ENCODE results near the gene ZFAND6. TPM values are rescaled to one million over a fixed set of nuclear protein-coding genes. Genes with fewer than 3 reads are reported as not detected.

ZFAND6 gene
- total and polyA plus RNA-seq, 4 donors: 47.6 to 102 (median 82.4) TPM

- no peaks in the 10 kb centered on the region for H3K4me1 ChIP-seq (ENCODE audit: control insufficient read depth in 4 of 4, insufficient read depth in 4 of 4, low read length in 3 of 4)
- no peaks in the 10 kb centered on the region for H3K27me3 ChIP-seq (ENCODE audit: control insufficient read depth in 4 of 4, insufficient read depth in 4 of 4, low read length in 3 of 4)
- no peak overlapping the region for H3K27ac ChIP-seq (ENCODE audit: low read depth in 1 of 2, low read length in 2 of 2)
- H3K9ac ChIP-seq (ENCODE audit: low read depth in 1 of 2, low read length in 2 of 2): no peak overlapping the region
- H3K9me3 ChIP-seq (ENCODE audit: control insufficient read depth in 4 of 4, low read length in 3 of 4): no peaks in the 10 kb centered on the region
- peaks cover 21 to 88% (median 74%) of the 10 kb centered on the region in 4 donors for H3K36me3 ChIP-seq (ENCODE audit: control insufficient read depth in 4 of 4, insufficient read depth in 3 of 4, low read depth in 1 of 4, low read length in 3 of 4)
- no peak for DNase-seq (ENCODE audit: low spot score)
- no peak for TF ChIP-seq FOXA1 (IDR thresholded peaks at IDR 0.05)
- TF ChIP-seq HNF4A (conservative IDR thresholded peaks at IDR 0.05): no peak
- no peak for TF ChIP-seq GABPA (IDR thresholded peaks at IDR 0.05 in 1 of 2, conservative IDR thresholded peaks at IDR 0.05 in 1 of 2)
- no peak for TF ChIP-seq YY1 (IDR thresholded peaks at IDR 0.05)
- no peak for TF ChIP-seq MAX (IDR thresholded peaks at IDR 0.05)
- no peak for TF ChIP-seq ZBTB33 (IDR thresholded peaks at IDR 0.05)
- TF ChIP-seq RXRA (IDR thresholded peaks at IDR 0.05): no peak
- no peak for TF ChIP-seq NR2F2 (IDR thresholded peaks at IDR 0.05)
- no peak for TF ChIP-seq HNF4G (IDR thresholded peaks at IDR 0.05)
- no peak for TF ChIP-seq FOXA2 (IDR thresholded peaks at IDR 0.05)
- TF ChIP-seq TAF1 (conservative IDR thresholded peaks at IDR 0.05): no peak
- TF ChIP-seq EGR1 (IDR thresholded peaks at IDR 0.05; ENCODE audit: low read depth in 2 of 2): no peak
- no peak for TF ChIP-seq RAD21 (IDR thresholded peaks at IDR 0.05)
- no peak for TF ChIP-seq SP1 (IDR thresholded peaks at IDR 0.05)
- TF ChIP-seq REST (IDR thresholded peaks at IDR 0.05): no peak
- no peak for TF ChIP-seq ATF3 (IDR thresholded peaks at IDR 0.05)
- TF ChIP-seq JUND (IDR thresholded peaks at IDR 0.05): no peak
- no peak overlapping the region for H3K4me3 ChIP-seq (ENCODE audit: low read depth in 1 of 3, low read length in 3 of 3)
- 79% methylated on average over 5 of the region's 5 CpGs for WGBS
These were observed 123.3 kb downstream of the ZFAND6 start for GRCh38 chr15:80182611-80183261.

- H3K27me3 ChIP-seq (ENCODE audit: control insufficient read depth in 4 of 4, insufficient read depth in 4 of 4, low read length in 3 of 4): no peaks in the 10 kb centered on the region
- H3K4me1 ChIP-seq (ENCODE audit: control insufficient read depth in 4 of 4, insufficient read depth in 4 of 4, low read length in 3 of 4): no peaks in the 10 kb centered on the region
- H3K9ac ChIP-seq (ENCODE audit: low read depth in 1 of 2, low read length in 2 of 2): no peak overlapping the region
- H3K4me3 ChIP-seq (ENCODE audit: low read depth in 1 of 3, low read length in 3 of 3): no peak overlapping the region
- H3K36me3 ChIP-seq (ENCODE audit: control insufficient read depth in 4 of 4, insufficient read depth in 3 of 4, low read depth in 1 of 4, low read length in 3 of 4): peaks cover 23 to 87% (median 75%) of the 10 kb centered on the region in 4 donors
- no peak overlapping the region for H3K27ac ChIP-seq (ENCODE audit: low read depth in 1 of 2, low read length in 2 of 2)
- 96% methylated on average over 10 of the region's 10 CpGs for WGBS
- H3K9me3 ChIP-seq (ENCODE audit: control insufficient read depth in 4 of 4, low read length in 3 of 4): no peaks in the 10 kb centered on the region
- no peak for DNase-seq (ENCODE audit: low spot score)
- no peak for TF ChIP-seq SP1 (IDR thresholded peaks at IDR 0.05)
- TF ChIP-seq HNF4A (conservative IDR thresholded peaks at IDR 0.05): no peak
- no peak for TF ChIP-seq CTCF (IDR thresholded peaks at IDR 0.05; ENCODE audit: low read depth, low read length, missing input control)
These were observed 123.8 kb downstream of the ZFAND6 start for GRCh38 chr15:80183306-80183705.

All from liver (tissue), 9 donors.